ENCODE results near the gene KIF23.
A peak's percentile ranks its signal among the peaks of the same experiment; 100 is the strongest.

Gene KIF23

GRCh38 chr15:69474846-69475455, 60.8 kb downstream of the KIF23 start:
- H3K4me3 ChIP-seq (ENCODE audit: control insufficient read depth, low read depth, low read length): no peak overlapping the region
- TF ChIP-seq CTCF (IDR thresholded peaks at IDR 0.05; ENCODE audit: control insufficient read depth, insufficient read depth, low read depth, low read length, missing control alignments): peak; percentile 15
- no peak for DNase-seq (ENCODE audit: low read depth)

- TF ChIP-seq CTCF (IDR thresholded peaks at IDR 0.05; ENCODE audit: control insufficient read depth, insufficient read depth, low read depth, low read length, missing control alignments): peak; percentile 94
- no peak overlapping the region for H3K4me3 ChIP-seq (ENCODE audit: control insufficient read depth, low read depth, low read length)
- no peak for DNase-seq (ENCODE audit: low read depth)
Observed at GRCh38 chr15:69475769-69476358, 61.7 kb downstream of the KIF23 start.

- no peak overlapping the region for H3K4me3 ChIP-seq (ENCODE audit: control insufficient read depth, low read depth, low read length)
- TF ChIP-seq CTCF (IDR thresholded peaks at IDR 0.05; ENCODE audit: control insufficient read depth, insufficient read depth, low read depth, low read length, missing control alignments): no peak
- no peak for DNase-seq (ENCODE audit: low read depth)
Observed at GRCh38 chr15:69476704-69477473, 62.7 kb downstream of the KIF23 start.

GRCh38 chr15:69478259-69478781, 64.2 kb downstream of the KIF23 start:
- no peak overlapping the region for H3K4me3 ChIP-seq (ENCODE audit: control insufficient read depth, low read depth, low read length)
- TF ChIP-seq CTCF (IDR thresholded peaks at IDR 0.05; ENCODE audit: control insufficient read depth, insufficient read depth, low read depth, low read length, missing control alignments): peak; percentile 90
- no peak for DNase-seq (ENCODE audit: low read depth)

- no peak for TF ChIP-seq CTCF (IDR thresholded peaks at IDR 0.05; ENCODE audit: control insufficient read depth, insufficient read depth, low read depth, low read length, missing control alignments)
- no peak for DNase-seq (ENCODE audit: low read depth)
- H3K4me3 ChIP-seq (ENCODE audit: control insufficient read depth, low read depth, low read length): no peak overlapping the region
Observed at GRCh38 chr15:69479081-69479480, 64.9 kb downstream of the KIF23 start.

GRCh38 chr15:69479971-69480370, 65.8 kb downstream of the KIF23 start:
- TF ChIP-seq CTCF (IDR thresholded peaks at IDR 0.05; ENCODE audit: control insufficient read depth, insufficient read depth, low read depth, low read length, missing control alignments): no peak
- H3K4me3 ChIP-seq (ENCODE audit: control insufficient read depth, low read depth, low read length): no peak overlapping the region
- DNase-seq (ENCODE audit: low read depth): no peak

All from AG09309 (cell line).